ENCODE results near the gene ASB11.

ASB11 gene

GRCh38 chrX:15334561-15334960 lies 19.1 kb upstream of the ASB11 start:
- TF ChIP-seq CTCF (IDR thresholded peaks at IDR 0.05; ENCODE audit: control insufficient read depth, insufficient read depth, low read depth, low read length, missing control alignments) = no peak
- DNase-seq (ENCODE audit: low read depth) = no peak
- H3K4me3 ChIP-seq (ENCODE audit: control insufficient read depth, low read depth, low read length) = peak overlapping the region; percentile 77

- H3K4me3 ChIP-seq (ENCODE audit: control insufficient read depth, low read depth, low read length) = no peak overlapping the region
- no peak for TF ChIP-seq CTCF (IDR thresholded peaks at IDR 0.05; ENCODE audit: control insufficient read depth, insufficient read depth, low read depth, low read length, missing control alignments)
- no peak for DNase-seq (ENCODE audit: low read depth)
Measured at GRCh38 chrX:15328821-15329220, 13.4 kb upstream of the ASB11 start.

GRCh38 chrX:15328131-15328530 lies 12.7 kb upstream of the ASB11 start:
- H3K4me3 ChIP-seq (ENCODE audit: control insufficient read depth, low read depth, low read length) = no peak overlapping the region
- TF ChIP-seq CTCF (IDR thresholded peaks at IDR 0.05; ENCODE audit: control insufficient read depth, insufficient read depth, low read depth, low read length, missing control alignments) = no peak
- DNase-seq (ENCODE audit: low read depth) = no peak

- no peak for DNase-seq (ENCODE audit: low read depth)
- TF ChIP-seq CTCF (IDR thresholded peaks at IDR 0.05; ENCODE audit: control insufficient read depth, insufficient read depth, low read depth, low read length, missing control alignments) = no peak
- H3K4me3 ChIP-seq (ENCODE audit: control insufficient read depth, low read depth, low read length) = no peak overlapping the region
Measured at GRCh38 chrX:15322472-15322871, 7.0 kb upstream of the ASB11 start.

- DNase-seq (ENCODE audit: low read depth) = no peak
- no peak overlapping the region for H3K4me3 ChIP-seq (ENCODE audit: control insufficient read depth, low read depth, low read length)
- TF ChIP-seq CTCF (IDR thresholded peaks at IDR 0.05; ENCODE audit: control insufficient read depth, insufficient read depth, low read depth, low read length, missing control alignments) = no peak
Measured at GRCh38 chrX:15322072-15322471, 6.6 kb upstream of the ASB11 start.

GRCh38 chrX:15321447-15321846 lies 6.0 kb upstream of the ASB11 start:
- no peak for TF ChIP-seq CTCF (IDR thresholded peaks at IDR 0.05; ENCODE audit: control insufficient read depth, insufficient read depth, low read depth, low read length, missing control alignments)
- H3K4me3 ChIP-seq (ENCODE audit: control insufficient read depth, low read depth, low read length) = no peak overlapping the region
- no peak for DNase-seq (ENCODE audit: low read depth)

GRCh38 chrX:15320297-15320696 lies 4.9 kb upstream of the ASB11 start:
- TF ChIP-seq CTCF (IDR thresholded peaks at IDR 0.05; ENCODE audit: control insufficient read depth, insufficient read depth, low read depth, low read length, missing control alignments) = no peak
- no peak for DNase-seq (ENCODE audit: low read depth)
- no peak overlapping the region for H3K4me3 ChIP-seq (ENCODE audit: control insufficient read depth, low read depth, low read length)

All from AG09309 (cell line).